ENCODE data around the gene CTNNBIP1. TPM values are rescaled to one million over a fixed set of nuclear protein-coding genes. Genes with fewer than 3 reads are reported as not detected.

Gene CTNNBIP1
- total RNA-seq, 2 experiments from 2014 or later = 10.8 to 12.7 TPM

DNA sequence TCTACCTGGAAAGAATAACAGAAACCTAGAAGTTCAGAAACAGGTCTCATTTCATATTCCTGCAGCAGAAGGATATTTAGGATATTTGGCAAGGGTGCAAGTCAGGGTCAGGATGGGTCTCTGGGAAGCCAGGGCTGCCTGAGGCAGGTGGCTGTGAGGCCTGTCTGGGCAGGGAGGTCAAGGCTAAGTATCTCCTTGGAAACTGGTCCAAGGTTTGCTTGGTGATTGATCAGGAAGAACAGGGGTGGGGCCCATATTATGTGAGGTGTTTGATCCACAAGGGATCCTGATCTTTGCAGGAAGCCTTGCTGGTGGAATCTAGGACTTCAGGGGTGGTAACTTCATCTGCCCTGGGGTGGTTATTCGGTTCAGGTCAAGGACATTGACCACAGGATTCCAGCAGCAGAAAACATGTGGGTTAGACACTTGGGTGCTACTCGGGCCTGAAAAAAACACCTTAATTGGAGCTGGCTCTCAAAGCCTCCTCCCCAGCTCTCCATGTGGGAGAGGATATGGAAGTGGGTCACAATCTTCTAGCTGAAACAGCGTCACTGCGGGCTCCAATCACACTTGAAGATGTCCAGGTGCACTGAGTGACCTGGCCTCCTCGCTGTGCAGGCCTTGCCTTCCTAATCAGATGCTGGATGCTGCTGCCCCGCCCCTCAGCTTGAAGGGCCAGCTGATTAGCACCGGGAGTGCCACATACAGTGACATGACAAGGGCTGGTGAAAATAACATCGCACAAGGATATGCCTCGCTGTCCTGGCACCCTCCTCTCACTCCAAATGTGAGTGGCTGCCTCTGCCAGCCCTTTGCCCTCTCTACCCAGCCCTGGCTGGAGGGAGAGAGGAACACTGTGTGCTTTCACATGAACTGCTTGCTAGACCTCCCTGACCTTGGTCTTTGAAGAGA is 8.7 kb downstream of the CTNNBIP1 start:
- POLR2A ChIA-PET = no interaction called here
- H3K4me1 Mint-ChIP-seq = peaks cover 23% of the 10 kb centered on the region
- no peak overlapping the region for H3K27ac Mint-ChIP-seq
- no peaks in the 10 kb centered on the region for H3K27me3 Mint-ChIP-seq
- CTCF ChIA-PET = interaction anchor here (0.7 kb wide), 1 partner anchor 257 kb away, joined by 3 read pairs; no protein-coding TSS in a partner anchor
- H3K4me3 Mint-ChIP-seq = no peak overlapping the region
- H3K9me3 Mint-ChIP-seq = no peaks in the 10 kb centered on the region
- DNase-seq = no peak
- H3K36me3 Mint-ChIP-seq (ENCODE audit: low read depth) = no peaks in the 10 kb centered on the region

DNA sequence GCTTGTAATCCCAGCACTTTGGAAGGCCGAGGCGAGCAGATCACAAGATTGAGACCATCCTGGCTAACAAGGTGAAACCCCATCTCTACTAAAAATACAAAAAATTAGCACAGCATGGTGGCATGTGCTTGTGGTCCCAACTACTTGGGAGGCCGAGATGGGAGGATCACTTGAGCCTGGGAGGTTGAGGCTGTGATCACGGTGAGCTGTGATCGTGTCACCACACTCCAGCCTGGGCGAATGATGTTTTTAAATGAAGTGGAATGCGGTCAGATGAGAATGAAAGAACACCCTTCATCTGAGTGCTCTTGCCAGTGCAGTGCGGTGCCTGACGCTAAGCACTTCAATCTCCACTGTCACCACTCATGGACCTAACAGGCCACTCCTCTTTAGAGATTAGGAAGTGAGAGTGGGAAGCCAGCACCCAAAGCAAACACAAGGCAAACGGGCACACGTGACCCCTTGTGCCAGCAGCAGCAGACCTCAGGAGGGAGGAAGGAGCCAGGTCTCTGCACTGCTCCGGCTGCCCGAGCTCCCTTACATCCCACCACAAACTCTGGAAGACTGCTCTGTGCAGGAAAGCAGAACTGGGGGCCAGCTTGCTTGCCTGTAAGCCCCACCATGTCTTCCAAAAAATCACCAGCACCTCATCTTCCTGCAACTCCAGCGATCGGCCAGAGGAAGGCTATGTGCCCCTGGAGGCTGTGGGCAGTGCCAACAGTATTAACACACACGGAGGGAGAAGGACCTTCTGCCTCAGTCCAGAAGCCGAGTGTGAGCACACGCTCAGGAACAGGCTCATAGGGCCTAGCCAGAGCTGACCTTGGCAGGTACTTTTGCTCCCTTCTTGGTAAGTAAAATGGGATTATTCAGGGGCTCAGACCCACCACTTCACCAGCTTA is 9.7 kb downstream of the CTNNBIP1 start:
- ChIA-PET POLR2A (no interaction called here), CTCF (interaction anchor here (0.7 kb wide), 1 partner anchor 256 kb away, joined by 3 read pairs; no protein-coding TSS in a partner anchor)
- H3K4me1 Mint-ChIP-seq = peaks cover 21% of the 10 kb centered on the region
- H3K36me3 Mint-ChIP-seq (ENCODE audit: low read depth) = no peaks in the 10 kb centered on the region
- no peaks in the 10 kb centered on the region for H3K27me3 Mint-ChIP-seq
- H3K9me3 Mint-ChIP-seq = no peaks in the 10 kb centered on the region
- no peak overlapping the region for H3K27ac Mint-ChIP-seq
- no peak overlapping the region for H3K4me3 Mint-ChIP-seq
- no peak for DNase-seq

DNA sequence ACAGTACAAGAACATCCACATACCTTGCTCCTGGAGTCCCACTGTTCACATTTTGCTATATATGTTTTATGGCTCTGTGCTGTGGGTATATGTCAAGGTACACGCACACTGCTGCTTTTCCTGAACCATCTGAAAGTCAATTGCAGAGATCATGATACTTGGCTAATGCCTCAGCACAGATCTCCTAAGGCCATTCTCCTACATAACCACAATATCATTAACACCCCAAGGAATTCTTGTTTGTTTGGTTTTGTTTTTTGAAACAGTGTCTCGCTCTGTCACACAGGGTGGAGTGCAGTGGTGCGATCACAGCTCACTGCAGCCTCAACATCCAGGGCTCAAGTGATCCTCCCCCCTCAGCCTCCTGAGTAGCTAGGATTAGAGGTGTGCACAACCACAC is 16.0 kb downstream of the CTNNBIP1 start:
- Mint-ChIP-seq H3K27ac (no peak overlapping the region), H3K9me3 (no peaks in the 10 kb centered on the region), H3K27me3 (no peaks in the 10 kb centered on the region), H3K4me1 (peaks cover 16% of the 10 kb centered on the region), H3K4me3 (no peak overlapping the region), H3K36me3 (ENCODE audit: low read depth) (no peaks in the 10 kb centered on the region)
- ChIA-PET CTCF (interaction anchor here (0.5 kb wide), 1 partner anchor 71 kb away, joined by 3 read pairs; no protein-coding TSS in a partner anchor), POLR2A (no interaction called here)
- DNase-seq = no peak

DNA sequence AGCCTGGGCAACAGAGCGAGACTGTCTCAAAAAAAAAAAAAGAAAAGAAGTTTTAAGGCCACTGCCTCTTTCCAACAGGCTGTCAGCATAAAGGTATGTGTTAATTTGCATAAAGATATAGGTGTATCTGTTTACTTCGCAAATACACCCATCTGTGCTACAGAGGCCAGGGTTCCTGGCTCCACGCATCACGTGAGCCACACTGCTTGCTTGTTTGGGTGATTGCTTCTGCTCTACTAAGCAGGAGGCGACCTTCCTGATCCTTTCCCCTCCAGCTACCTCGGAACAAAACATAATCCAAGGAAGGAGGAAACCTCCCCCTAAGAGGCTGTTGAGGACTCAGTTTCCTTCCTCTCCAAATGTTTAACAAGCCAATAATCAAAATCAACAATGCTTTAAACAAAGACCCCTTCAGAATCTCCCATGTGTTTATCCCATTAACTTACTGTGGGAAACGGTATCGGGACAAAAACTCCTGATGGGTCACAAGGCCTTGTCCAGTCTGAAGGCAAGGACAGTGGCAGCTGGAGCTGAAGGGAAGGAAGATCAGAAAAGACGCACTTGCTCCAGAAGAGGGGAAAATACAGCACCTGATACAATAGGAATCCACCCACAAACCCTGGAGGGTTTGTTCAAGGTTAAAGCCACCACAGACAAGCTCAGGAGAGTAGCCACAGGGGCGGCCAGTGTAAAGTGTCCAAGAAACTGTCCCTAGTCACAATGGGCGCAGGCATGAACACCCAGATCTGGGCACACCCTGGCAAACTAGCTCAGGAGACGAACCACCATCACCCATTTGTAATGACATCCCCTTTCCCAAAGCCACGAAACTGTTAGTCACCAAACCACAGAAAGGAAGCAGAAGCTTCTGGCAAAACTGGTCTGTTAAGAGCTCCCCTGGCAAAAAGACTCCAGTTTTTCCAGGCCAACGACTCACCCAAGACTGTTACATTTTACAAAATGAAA is 17.2 kb downstream of the CTNNBIP1 start:
- H3K36me3 Mint-ChIP-seq (ENCODE audit: low read depth) = no peaks in the 10 kb centered on the region
- DNase-seq = no peak
- no peaks in the 10 kb centered on the region for H3K27me3 Mint-ChIP-seq
- no peak overlapping the region for H3K27ac Mint-ChIP-seq
- H3K4me1 Mint-ChIP-seq = peaks cover 16% of the 10 kb centered on the region
- no peaks in the 10 kb centered on the region for H3K9me3 Mint-ChIP-seq
- H3K4me3 Mint-ChIP-seq = no peak overlapping the region
- CTCF ChIA-PET = interaction anchor here (0.6 to 1.2 kb wide), 2 partner anchors 59 to 305 kb away, joined by 3 read pairs; no protein-coding TSS in a partner anchor
- POLR2A ChIA-PET = interaction anchor here (1.2 to 1.6 kb wide), 2 partner anchors 17 to 93 kb away, joined by 3 to 4 read pairs; partner anchors contain the start of gene CTNNBIP1

DNA sequence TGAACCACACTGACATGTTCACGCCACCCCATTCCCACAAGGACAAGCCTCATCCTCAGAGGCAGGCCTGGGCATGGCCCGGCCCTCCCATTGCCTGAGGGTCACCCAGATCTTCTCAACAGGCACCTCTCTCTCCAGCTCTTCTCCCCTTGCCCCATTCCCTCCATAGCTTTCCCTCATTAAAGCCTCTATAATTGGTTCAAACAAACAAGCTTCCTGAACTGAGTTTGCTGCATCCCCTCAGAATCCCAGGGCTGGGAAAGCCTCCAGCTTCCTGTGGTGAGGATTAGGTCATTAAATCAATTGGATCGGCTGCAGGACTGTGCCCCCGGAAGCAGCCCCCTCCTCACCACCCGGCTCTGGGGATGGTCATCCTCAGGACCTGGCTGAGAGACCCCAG is 18.9 kb downstream of the CTNNBIP1 start:
- no peak overlapping the region for H3K4me3 Mint-ChIP-seq
- peaks cover 16% of the 10 kb centered on the region for H3K4me1 Mint-ChIP-seq

DNA sequence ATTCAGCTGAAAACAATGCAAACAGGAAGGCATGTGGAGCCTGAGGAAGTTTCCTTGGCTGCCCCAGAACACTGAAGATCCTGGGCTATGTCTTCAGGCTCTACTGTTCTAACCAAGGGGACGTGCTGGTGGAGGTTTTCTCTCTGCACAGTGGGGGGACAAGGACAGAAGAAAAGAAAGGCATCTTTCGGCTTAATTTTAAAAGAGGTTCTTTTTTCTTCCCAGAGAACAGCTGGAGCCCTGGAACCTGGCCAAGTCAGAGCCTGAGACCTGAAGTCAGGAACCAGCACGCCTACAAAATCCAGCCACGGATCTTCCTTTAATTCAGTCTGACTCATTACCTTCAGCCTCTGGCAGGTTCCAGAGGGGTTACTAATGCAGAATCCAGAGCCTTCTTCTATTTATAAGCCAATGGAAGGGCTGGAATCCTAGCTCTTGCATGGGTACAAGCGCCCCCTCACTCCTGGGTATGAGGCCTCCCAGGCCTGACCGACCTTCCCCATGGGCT is 19.8 kb downstream of the CTNNBIP1 start:
- CTCF ChIA-PET = interaction anchor here (0.6 to 1.5 kb wide), 3 partner anchors 14 to 22 kb away, joined by 3 to 4 read pairs (median 3); no protein-coding TSS in a partner anchor
- no peaks in the 10 kb centered on the region for H3K9me3 Mint-ChIP-seq
- no peaks in the 10 kb centered on the region for H3K27me3 Mint-ChIP-seq
- no peaks in the 10 kb centered on the region for H3K36me3 Mint-ChIP-seq (ENCODE audit: low read depth)
- no peak for DNase-seq
- peaks cover 16% of the 10 kb centered on the region for H3K4me1 Mint-ChIP-seq
- no peak overlapping the region for H3K4me3 Mint-ChIP-seq
- H3K27ac Mint-ChIP-seq = no peak overlapping the region
- POLR2A ChIA-PET = interaction anchor here (1.4 kb wide), 1 partner anchor 15 kb away, joined by 3 read pairs; no protein-coding TSS in a partner anchor

More for the DNA sequence above, 18.9 kb downstream of the CTNNBIP1 start:
- no peaks in the 10 kb centered on the region for H3K9me3 Mint-ChIP-seq
- H3K27me3 Mint-ChIP-seq = no peaks in the 10 kb centered on the region
- ChIA-PET CTCF (interaction anchor here (0.7 kb wide), 1 partner anchor 17 kb away, joined by 3 read pairs; no protein-coding TSS in a partner anchor), POLR2A (interaction anchor here (1.6 kb wide), 1 partner anchor 91 kb away, joined by 4 read pairs; no protein-coding TSS in a partner anchor)
- no peak overlapping the region for H3K27ac Mint-ChIP-seq
- H3K36me3 Mint-ChIP-seq (ENCODE audit: low read depth) = no peaks in the 10 kb centered on the region
- no peak for DNase-seq

DNA sequence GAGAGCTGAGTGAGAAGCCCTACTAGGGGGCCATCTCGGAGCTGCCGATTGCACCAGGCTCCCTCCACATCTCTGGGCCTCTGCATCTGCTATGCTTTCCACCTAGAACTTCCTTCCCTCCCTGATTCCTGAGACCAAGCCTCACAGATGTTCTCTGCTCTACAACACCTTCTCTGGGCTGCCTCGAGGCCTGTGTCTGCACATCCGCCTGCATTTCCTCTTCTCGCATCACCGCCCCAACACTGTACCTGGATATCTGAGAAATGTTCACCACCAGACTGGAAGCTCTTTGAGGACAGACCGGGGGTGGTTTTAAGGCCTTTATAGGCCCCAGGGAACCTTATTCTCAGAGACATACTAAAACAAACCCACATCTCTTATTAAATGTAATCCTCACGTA is 20.7 kb downstream of the CTNNBIP1 start:
- POLR2A ChIA-PET = interaction anchor here (1.4 kb wide), 1 partner anchor 16 kb away, joined by 3 read pairs; no protein-coding TSS in a partner anchor
- peaks cover 16% of the 10 kb centered on the region for H3K4me1 Mint-ChIP-seq

DNA sequence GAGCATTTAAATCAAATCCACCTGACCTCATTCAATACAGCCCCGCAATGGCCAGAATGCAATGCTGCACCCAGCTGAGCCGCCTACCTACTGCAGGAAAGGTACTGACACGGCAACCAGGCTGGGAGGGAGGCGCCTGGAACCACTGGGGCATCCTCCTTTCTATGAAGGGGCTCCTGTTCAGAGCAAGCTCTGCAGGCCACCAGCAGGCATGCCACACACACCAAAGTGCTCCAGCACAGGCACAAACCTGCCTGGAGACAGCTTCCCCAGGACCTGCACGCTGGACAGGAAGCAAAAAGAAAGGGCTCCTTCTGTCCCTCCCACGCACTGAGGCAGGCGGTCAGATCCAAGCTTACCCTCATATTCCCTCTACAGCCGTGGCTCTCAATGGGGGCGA is 21.2 kb downstream of the CTNNBIP1 start:
- ChIA-PET POLR2A (interaction anchor here (1.4 kb wide), 1 partner anchor 16 kb away, joined by 3 read pairs; no protein-coding TSS in a partner anchor), CTCF (interaction anchor here (1.2 kb wide), 1 partner anchor 20 kb away, joined by 3 read pairs; no protein-coding TSS in a partner anchor)
- no peaks in the 10 kb centered on the region for H3K27me3 Mint-ChIP-seq
- no peaks in the 10 kb centered on the region for H3K36me3 Mint-ChIP-seq (ENCODE audit: low read depth)
- no peak for DNase-seq
- H3K4me1 Mint-ChIP-seq = peaks cover 14% of the 10 kb centered on the region
- no peaks in the 10 kb centered on the region for H3K9me3 Mint-ChIP-seq
- H3K4me3 Mint-ChIP-seq = no peak overlapping the region
- no peak overlapping the region for H3K27ac Mint-ChIP-seq

More for the DNA sequence above, 20.7 kb downstream of the CTNNBIP1 start:
- Mint-ChIP-seq H3K4me3 (no peak overlapping the region), H3K36me3 (ENCODE audit: low read depth) (no peaks in the 10 kb centered on the region), H3K27me3 (no peaks in the 10 kb centered on the region), H3K27ac (no peak overlapping the region), H3K9me3 (no peaks in the 10 kb centered on the region)
- DNase-seq = no peak
- CTCF ChIA-PET = interaction anchor here (1.2 to 1.5 kb wide), 2 partner anchors 13 to 21 kb away, joined by 3 read pairs; no protein-coding TSS in a partner anchor

DNA sequence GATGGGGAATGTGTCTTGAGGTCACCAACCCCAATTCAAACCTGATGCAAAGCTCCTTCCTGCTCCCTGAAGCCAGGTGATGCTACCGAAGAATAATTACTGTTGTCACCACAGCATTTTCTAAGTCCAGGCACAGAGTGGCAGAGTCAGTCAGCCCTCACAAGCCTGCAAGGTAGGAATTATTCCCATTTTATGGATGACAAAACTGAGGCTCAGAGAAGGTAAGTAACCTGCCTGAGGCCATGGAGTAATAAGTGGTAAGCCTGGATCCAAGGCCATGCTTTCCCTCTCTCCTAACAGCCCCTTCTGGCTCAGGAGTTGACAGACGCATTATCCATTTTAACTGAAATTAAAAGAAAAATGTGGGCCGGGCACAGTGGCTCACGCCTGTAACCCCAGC is 23.0 kb downstream of the CTNNBIP1 start:
- peaks cover 11% of the 10 kb centered on the region for H3K4me1 Mint-ChIP-seq
- H3K36me3 Mint-ChIP-seq (ENCODE audit: low read depth) = no peaks in the 10 kb centered on the region
- CTCF ChIA-PET = no interaction called here
- no peak for DNase-seq
- H3K27ac Mint-ChIP-seq = no peak overlapping the region
- no peak overlapping the region for H3K4me3 Mint-ChIP-seq
- H3K9me3 Mint-ChIP-seq = no peaks in the 10 kb centered on the region
- POLR2A ChIA-PET = no interaction called here
- no peaks in the 10 kb centered on the region for H3K27me3 Mint-ChIP-seq

DNA sequence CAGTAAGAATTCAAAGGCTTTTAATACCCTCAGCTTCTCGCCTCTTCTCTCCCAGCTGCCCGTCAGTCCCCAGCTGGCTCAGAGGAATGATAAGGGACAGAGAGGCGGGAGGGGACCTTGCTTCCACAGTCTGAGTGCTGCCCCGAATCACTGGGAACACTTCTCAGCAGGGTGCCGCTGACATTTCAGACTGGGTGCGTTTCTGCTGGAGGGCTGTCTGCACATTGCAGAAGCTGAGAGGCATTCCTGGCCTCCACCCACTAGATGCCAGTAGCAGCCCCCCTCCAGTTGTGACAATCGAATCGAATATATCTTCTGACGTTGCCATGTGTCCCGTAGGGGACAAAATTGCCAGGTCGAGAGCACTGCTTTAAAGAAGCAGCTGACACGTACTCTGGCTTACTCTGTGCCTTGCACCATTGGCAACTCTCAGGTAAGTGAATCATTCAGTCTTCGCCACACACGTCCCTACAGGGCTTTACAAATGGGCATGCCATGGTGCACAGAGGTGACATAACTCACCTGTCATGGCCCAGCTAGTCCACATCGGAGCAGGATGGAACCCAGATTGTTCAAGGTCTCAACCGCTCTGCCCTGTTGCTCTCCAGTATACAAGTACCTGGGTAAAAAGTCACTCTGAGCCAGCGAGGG is 23.9 kb downstream of the CTNNBIP1 start:
- CTCF ChIA-PET = interaction anchor here (1.4 kb wide), 1 partner anchor 64 kb away, joined by 3 read pairs; no protein-coding TSS in a partner anchor
- Mint-ChIP-seq H3K27me3 (no peaks in the 10 kb centered on the region), H3K36me3 (ENCODE audit: low read depth) (no peaks in the 10 kb centered on the region), H3K27ac (no peak overlapping the region), H3K9me3 (no peaks in the 10 kb centered on the region), H3K4me1 (peaks cover 18% of the 10 kb centered on the region), H3K4me3 (no peak overlapping the region)
- DNase-seq = no peak
- POLR2A ChIA-PET = no interaction called here

DNA sequence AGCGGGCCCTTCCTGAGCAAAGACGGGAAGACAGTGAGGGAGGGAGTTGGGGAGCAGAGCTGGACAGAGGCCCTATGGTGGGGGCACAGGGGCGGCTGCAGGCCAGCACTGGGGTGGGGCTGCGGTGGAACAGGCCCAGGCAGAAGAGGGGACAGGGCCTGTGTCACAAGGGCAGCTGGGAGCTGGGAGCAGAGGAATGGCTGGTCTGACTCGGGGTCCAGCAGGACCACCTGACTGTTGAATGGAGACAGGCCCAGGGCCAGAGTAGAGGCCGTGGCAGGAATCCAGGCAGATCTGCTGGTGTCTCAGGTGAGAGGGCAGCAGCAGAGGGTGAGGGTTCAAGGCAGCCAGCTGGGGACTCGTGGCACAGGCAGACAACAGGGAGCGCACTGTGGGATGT is 25.3 kb downstream of the CTNNBIP1 start:
- Mint-ChIP-seq H3K27me3 (no peaks in the 10 kb centered on the region), H3K27ac (no peak overlapping the region), H3K9me3 (no peaks in the 10 kb centered on the region), H3K4me3 (no peak overlapping the region), H3K4me1 (peaks cover 18% of the 10 kb centered on the region), H3K36me3 (ENCODE audit: low read depth) (no peaks in the 10 kb centered on the region)
- POLR2A ChIA-PET = no interaction called here
- no peak for DNase-seq
- CTCF ChIA-PET = interaction anchor here (1.7 kb wide), 1 partner anchor 58 kb away, joined by 6 read pairs; the partner anchor contains the start of genes LZIC and NMNAT1

Measured in activated CD4-positive, alpha-beta memory T cell treated with anti-CD3 and anti-CD28 coated beads, Interleukin-2, amount 10 ng/mL, durations not matched to agents 7 days and 5 days (primary cell).